HEK293T (cell line): ENCODE results near the gene PFN1.

ENCODE experiments used
- CTCF ChIA-PET: fragments of 350-600 bp; formaldehyde crosslinking; extraction: SDS; loops from one replicate; lab custom pipeline; 2021; ENCODE audit warnings: antibody characterized with exemption, inconsistent platforms; lab: Yijun Ruan, JAX
- POLR2A ChIA-PET: fragments of 350-600 bp; formaldehyde crosslinking; extraction: SDS; loops from one replicate; lab custom pipeline; 2020; ENCODE audit warnings: antibody characterized with exemption, inconsistent platforms; lab: Yijun Ruan, JAX
- DNase-seq: peaks from one replicate; pipeline ENCODE4 v3.0.0; 2012; ENCODE audit warnings: mixed read lengths; ENCODE audit errors: extremely low spot score
- ARNT ChIP-seq: fragments of 450-650 bp; IDR thresholded peaks from 2 replicates; pipeline ENCODE4 v1.6.1; 2017; ENCODE audit warnings: mild to moderate bottlenecking
- BHLHE40 ChIP-seq: fragments of 450-650 bp; IDR thresholded peaks from 2 replicates; pipeline ENCODE4 v1.6.1; 2016; ENCODE audit warnings: mild to moderate bottlenecking, moderate library complexity, borderline replicate concordance
- CTBP1 ChIP-seq: fragments of 450-650 bp; IDR thresholded peaks from 2 replicates; pipeline ENCODE4 v1.6.1; 2016; ENCODE audit warnings: borderline replicate concordance
- ELF4 ChIP-seq: fragments of 450-650 bp; IDR thresholded peaks from 2 replicates; pipeline ENCODE4 v1.6.1; 2017; ENCODE audit warnings: antibody characterized with exemption
- FOXA1 ChIP-seq: fragments of 450-650 bp; IDR thresholded peaks from 2 replicates; pipeline ENCODE4 v1.6.1; 2016; ENCODE audit warnings: mild to moderate bottlenecking
- FOXK2 ChIP-seq: fragments of 450-650 bp; IDR thresholded peaks from 2 replicates; pipeline ENCODE4 v1.6.1; 2016; ENCODE audit warnings: mild to moderate bottlenecking
- FOXM1 ChIP-seq: fragments of 450-650 bp; IDR thresholded peaks from 2 replicates; pipeline ENCODE4 v1.6.1; 2017; ENCODE audit warnings: mild to moderate bottlenecking, borderline replicate concordance
- HDGF ChIP-seq: fragments of 450-650 bp; IDR thresholded peaks from 2 replicates; pipeline ENCODE4 v1.6.1; 2017; ENCODE audit warnings: antibody characterized with exemption, borderline replicate concordance
- L3MBTL2 ChIP-seq: fragments of 450-650 bp; conservative IDR thresholded peaks from 2 replicates; pipeline ENCODE4 v1.6.1; 2016; ENCODE audit warnings: mild to moderate bottlenecking
- LEF1 ChIP-seq: fragments of 450-650 bp; IDR thresholded peaks from 2 replicates; pipeline ENCODE4 v1.6.1; 2017; ENCODE audit warnings: mild to moderate bottlenecking, borderline replicate concordance
- NFRKB ChIP-seq: fragments of 450-650 bp; IDR thresholded peaks from 2 replicates; pipeline ENCODE4 v1.6.1; 2016; ENCODE audit warnings: mild to moderate bottlenecking, moderate library complexity
- SP1 ChIP-seq: fragments of 450-650 bp; IDR thresholded peaks from 2 replicates; pipeline ENCODE4 v1.6.1; 2017
- SUZ12 ChIP-seq: fragments of 450-650 bp; IDR thresholded peaks from 2 replicates; pipeline ENCODE4 v1.6.1; 2016; ENCODE audit warnings: mild to moderate bottlenecking
- TARDBP ChIP-seq: fragments of 450-650 bp; IDR thresholded peaks from 2 replicates; pipeline ENCODE4 v1.6.1; 2016
- ZNF384 ChIP-seq: fragments of 450-650 bp; IDR thresholded peaks from 2 replicates; pipeline ENCODE4 v1.6.1; 2016
- TF ChIP-seq, protein P1 (sequence below): fragments of 450-650 bp; IDR thresholded peaks from 2 replicates; pipeline ENCODE4 v1.6.1; 2016

Gene PFN1

GRCh38 chr17:4951486-4951885 lies 3.2 kb upstream of the PFN1 start:
- no peak for DNase-seq
- ChIA-PET CTCF (interaction anchor here (1.1 to 1.2 kb wide), 2 partner anchors 11 to 42 kb away, joined by 3 read pairs; partner anchors contain the start of gene RNF167), POLR2A (interaction anchor here (1.2 to 9.2 kb wide), 8 partner anchors 10 to 44 kb away, joined by 3 to 110 read pairs (median 4); partner anchors contain the start of genes RNF167, SLC25A11 and SPAG7)
- no peak for TF ChIP-seq BHLHE40
- no peak for TF ChIP-seq FOXK2

DNA sequence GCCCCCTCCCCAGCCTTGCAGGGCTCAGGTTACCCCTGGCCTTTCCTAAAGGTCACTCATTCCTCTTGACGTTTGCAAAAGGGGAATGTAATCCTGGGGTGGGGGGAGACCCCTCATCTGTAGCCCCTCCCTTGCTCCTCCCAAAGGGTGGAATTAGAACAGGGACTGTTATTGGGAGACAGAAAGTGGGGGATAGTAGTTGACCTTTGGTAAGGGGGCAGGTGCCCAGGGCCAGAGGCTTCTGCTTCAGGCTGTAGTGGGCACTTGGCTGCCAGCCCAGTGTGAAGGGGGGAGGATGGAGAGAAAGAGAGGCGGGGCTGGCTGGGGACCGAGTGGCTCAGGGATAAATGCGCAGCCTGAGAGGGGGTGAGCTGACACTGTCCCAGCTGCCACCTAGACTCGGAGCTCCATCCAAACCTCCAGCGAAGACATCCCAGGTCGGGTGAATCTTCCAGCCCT lies 2.4 kb upstream of the PFN1 start, which contains the start of gene ENO3:
TSS of gene ENO3 (plus strand) at position 374 of the 459 bp plus-strand sequence. CDS start 711 bp downstream, outside the sequence.
- CTCF ChIA-PET: interaction anchor here (1.1 kb wide), 1 partner anchor 42 kb away, joined by 3 read pairs; no protein-coding TSS in a partner anchor
- POLR2A ChIA-PET: interaction anchor here (1.2 to 9.2 kb wide), 7 partner anchors 11 to 43 kb away, joined by 3 to 110 read pairs (median 3); partner anchors contain the start of genes RNF167, SLC25A11 and SPAG7
- no peak for DNase-seq

DNA sequence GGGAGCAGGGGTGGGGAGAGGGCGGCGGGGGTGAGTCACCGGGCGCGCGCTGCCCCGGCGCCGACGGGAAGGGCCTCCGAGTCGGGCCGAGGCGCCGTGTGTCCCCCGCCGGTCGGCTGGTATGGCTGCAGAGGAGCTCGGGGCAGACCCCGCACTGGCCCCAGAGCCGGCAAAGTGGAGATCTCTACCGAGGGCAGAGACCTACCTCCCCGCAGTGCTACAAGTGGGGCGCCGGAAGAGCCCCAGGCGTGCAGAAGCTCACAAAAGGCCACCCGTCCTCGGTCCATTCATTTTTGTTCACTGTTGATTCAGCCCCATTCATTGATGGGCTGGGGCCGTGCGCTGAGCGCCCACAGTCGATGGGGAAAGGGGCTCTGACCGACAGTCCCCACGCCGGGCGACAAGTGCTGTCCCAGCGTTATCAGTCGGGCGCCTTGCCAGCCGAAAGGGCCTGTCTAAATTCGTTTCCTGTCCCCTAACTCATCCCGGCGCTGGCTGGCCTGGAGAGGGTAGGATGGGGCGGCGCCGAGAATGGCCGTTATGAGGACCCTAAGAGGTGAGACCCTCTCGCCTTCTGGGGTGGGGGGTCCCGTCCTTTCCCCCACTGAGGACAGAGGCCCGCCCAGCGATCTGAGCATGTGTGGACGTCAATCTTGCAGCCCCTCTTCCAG lies 1.9 kb upstream of the PFN1 start:
- CTCF ChIA-PET: no interaction called here
- TF ChIP-seq ELF4: no peak
- TF ChIP-seq L3MBTL2: no peak
- no peak for TF ChIP-seq ARNT
- no peak for TF ChIP-seq TARDBP
- TF ChIP-seq NFRKB: no peak
- TF ChIP-seq CTBP1: no peak
- no peak for TF ChIP-seq SUZ12
- TF ChIP-seq SP1: no peak
- TF ChIP-seq BHLHE40: no peak
- TF ChIP-seq ZNF384: no peak
- TF ChIP-seq FOXA1: no peak
- no peak for TF ChIP-seq FOXM1
- POLR2A ChIA-PET: interaction anchor here (1.0 to 9.2 kb wide), 4 partner anchors 11 to 42 kb away, joined by 3 to 110 read pairs (median 52); partner anchors contain the start of genes RNF167, SLC25A11 and SPAG7
- DNase-seq: no peak

More for the DNA sequence above, 2.4 kb upstream of the PFN1 start, which contains the start of gene ENO3:
- TF ChIP-seq SP1 (no peak), FOXA1 (no peak)

- POLR2A ChIA-PET: interaction anchor here (0.5 to 9.2 kb wide), 12 partner anchors 8 to 46 kb away, joined by 3 to 110 read pairs (median 4); partner anchors contain the start of genes CAMTA2, RNF167, SLC25A11 and SPAG7
- peak; percentile 45 for DNase-seq
- TF ChIP-seq FOXA1: no peak
- peak; percentile 86 for TF ChIP-seq L3MBTL2
- CTCF ChIA-PET: no interaction called here
These were observed 1.2 kb upstream of the PFN1 start for GRCh38 chr17:4949321-4950074.

GRCh38 chr17:4948931-4949320 lies 596 bp upstream of the PFN1 start:
- TF ChIP-seq CTBP1 (no peak), ELF4 (no peak), ARNT (no peak), BHLHE40 (no peak)
- ChIA-PET CTCF (interaction anchor here (0.5 kb wide), 1 partner anchor 788 kb away, joined by 3 read pairs; no protein-coding TSS in a partner anchor), POLR2A (interaction anchor here (0.5 to 7.2 kb wide), 12 partner anchors 9 to 49 kb away, joined by 3 to 101 read pairs (median 4); partner anchors contain the start of genes CAMTA2, INCA1, KIF1C and RNF167)
- DNase-seq: peak; percentile 83

- ChIA-PET CTCF (no interaction called here), POLR2A (interaction anchor here (0.6 to 7.2 kb wide), 7 partner anchors 8 to 50 kb away, joined by 3 to 101 read pairs (median 7); partner anchors contain the start of genes INCA1, KIF1C, RNF167 and SLC25A11)
- peak; percentile 72; the same call in 1 of the 2 replicates for TF ChIP-seq HDGF
- peak; percentile 69 for TF ChIP-seq ELF4
- TF ChIP-seq NFRKB: no peak
- TF ChIP-seq BHLHE40: no peak
- TF ChIP-seq SUZ12: no peak
- TF ChIP-seq, protein P1, sequence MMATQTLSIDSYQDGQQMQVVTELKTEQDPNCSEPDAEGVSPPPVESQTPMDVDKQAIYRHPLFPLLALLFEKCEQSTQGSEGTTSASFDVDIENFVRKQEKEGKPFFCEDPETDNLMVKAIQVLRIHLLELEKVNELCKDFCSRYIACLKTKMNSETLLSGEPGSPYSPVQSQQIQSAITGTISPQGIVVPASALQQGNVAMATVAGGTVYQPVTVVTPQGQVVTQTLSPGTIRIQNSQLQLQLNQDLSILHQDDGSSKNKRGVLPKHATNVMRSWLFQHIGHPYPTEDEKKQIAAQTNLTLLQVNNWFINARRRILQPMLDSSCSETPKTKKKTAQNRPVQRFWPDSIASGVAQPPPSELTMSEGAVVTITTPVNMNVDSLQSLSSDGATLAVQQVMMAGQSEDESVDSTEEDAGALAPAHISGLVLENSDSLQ: no peak
- TF ChIP-seq SP1: no peak
- TF ChIP-seq FOXK2: no peak
- no peak for TF ChIP-seq FOXM1
- no peak for TF ChIP-seq LEF1
- TF ChIP-seq FOXA1: no peak
- TF ChIP-seq TARDBP: no peak
- TF ChIP-seq CTBP1: no peak
- no peak for TF ChIP-seq ARNT
- TF ChIP-seq ZNF384: no peak
- peak; percentile 79 for TF ChIP-seq L3MBTL2
- DNase-seq: peak; percentile 40
These were observed 742 bp downstream of the PFN1 start for GRCh38 chr17:4947411-4948165.
